MCF 10A (cell line): Measurements from ENCODE around the gene CCR1. TPM values are rescaled to one million over a fixed set of nuclear protein-coding genes. Genes with fewer than 3 reads are reported as not detected.

ENCODE experiments used
- BruUV-seq: library from RNA; stranded (reverse); fragments of 400-500 nt; replicated peaks from 2 replicates; lab custom pipeline; 2021; lab: Mats Ljungman, UMichigan
- CTCF ChIA-PET: fragments of 300-600 bp; sonication (Branson Sonifier 250); formaldehyde crosslinking; extraction: SDS; loops from one replicate; lab custom pipeline; 2021; ENCODE audit warnings: antibody characterized with exemption, inconsistent platforms; lab: Yijun Ruan, JAX
- POLR2A ChIA-PET: fragments of 300-600, 350-650 bp; sonication (Branson Sonifier 250); formaldehyde crosslinking; extraction: SDS; loops from one replicate; lab custom pipeline; 2020; ENCODE audit warnings: antibody characterized with exemption, inconsistent platforms; lab: Yijun Ruan, JAX
- DNase-seq: peaks from one replicate; pipeline ENCODE4 v3.0.0-alpha.2; 2018; ENCODE audit not compliant: unreplicated experiment
- H3K27ac Mint-ChIP-seq: one replicate; pipeline ENCODE4 v1.8.0; 2022; ENCODE audit warnings: mild to moderate bottlenecking, low read depth, mixed read lengths; ENCODE audit not compliant: unreplicated experiment
- H3K27me3 Mint-ChIP-seq: one replicate; pipeline ENCODE4 v1.8.0; 2022; ENCODE audit warnings: mixed read lengths; ENCODE audit not compliant: insufficient read depth, unreplicated experiment
- H3K36me3 Mint-ChIP-seq: one replicate; pipeline ENCODE4 v1.8.0; 2022; ENCODE audit warnings: mild to moderate bottlenecking, moderate library complexity, mixed read lengths; ENCODE audit not compliant: insufficient read depth, unreplicated experiment
- H3K4me1 Mint-ChIP-seq: one replicate; pipeline ENCODE4 v1.8.0; 2022; ENCODE audit warnings: mixed read lengths; ENCODE audit not compliant: insufficient read depth, unreplicated experiment
- H3K4me3 Mint-ChIP-seq: one replicate; pipeline ENCODE4 v1.8.0; 2022; ENCODE audit warnings: mild to moderate bottlenecking, moderate library complexity, mixed read lengths; ENCODE audit not compliant: unreplicated experiment
- H3K9me3 Mint-ChIP-seq: one replicate; pipeline ENCODE4 v1.8.0; 2022; ENCODE audit warnings: mixed read lengths; ENCODE audit not compliant: unreplicated experiment
- CTCF ChIP-seq: fragments of 200-600 bp; IDR thresholded peaks from one replicate; pipeline ENCODE4 v1.8.0; 2022; ENCODE audit warnings: antibody characterized with exemption, mild to moderate bottlenecking; ENCODE audit not compliant: unreplicated experiment
- intact Hi-C: fragments of 100-400 bp; cut with micrococcal nuclease; formaldehyde crosslinking; loops from 2 replicates; pipeline ENCODE4 v1.14.1; 2022
- total RNA-seq: library from RNA; stranded (reverse); gene quantifications from 2 replicates; pipeline ENCODE4 v1.2.3, GENCODE V29; 2022

The CCR1 gene
- total RNA-seq, 1 experiment from 2014 or later, result not detected

- no TSS peak for BruUV-seq
- TF ChIP-seq CTCF, result no peak
- no peak overlapping the region for H3K4me3 Mint-ChIP-seq
- POLR2A ChIA-PET, result interaction anchor here (0.6 to 0.7 kb wide), 2 partner anchors 21 to 166 kb away, joined by 3 read pairs; no protein-coding TSS in a partner anchor
- H3K4me1 Mint-ChIP-seq, result no peaks in the 10 kb centered on the region
- no peaks in the 10 kb centered on the region for H3K27me3 Mint-ChIP-seq
- intact Hi-C loops, result loop anchor here (10.0 kb wide), 1 partner anchor 272 kb away; no protein-coding TSS in a partner anchor
- DNase-seq, result no peak
- H3K27ac Mint-ChIP-seq, result no peak overlapping the region
- H3K9me3 Mint-ChIP-seq, result no peaks in the 10 kb centered on the region
- CTCF ChIA-PET, result interaction anchor here (0.9 to 2.9 kb wide), 2 partner anchors 21 to 165 kb away, joined by 4 to 13 read pairs; no protein-coding TSS in a partner anchor
- H3K36me3 Mint-ChIP-seq, result no peaks in the 10 kb centered on the region
Observed at GRCh38 chr3:46206282-46207015, 1.7 kb downstream of the CCR1 start.

DNA sequence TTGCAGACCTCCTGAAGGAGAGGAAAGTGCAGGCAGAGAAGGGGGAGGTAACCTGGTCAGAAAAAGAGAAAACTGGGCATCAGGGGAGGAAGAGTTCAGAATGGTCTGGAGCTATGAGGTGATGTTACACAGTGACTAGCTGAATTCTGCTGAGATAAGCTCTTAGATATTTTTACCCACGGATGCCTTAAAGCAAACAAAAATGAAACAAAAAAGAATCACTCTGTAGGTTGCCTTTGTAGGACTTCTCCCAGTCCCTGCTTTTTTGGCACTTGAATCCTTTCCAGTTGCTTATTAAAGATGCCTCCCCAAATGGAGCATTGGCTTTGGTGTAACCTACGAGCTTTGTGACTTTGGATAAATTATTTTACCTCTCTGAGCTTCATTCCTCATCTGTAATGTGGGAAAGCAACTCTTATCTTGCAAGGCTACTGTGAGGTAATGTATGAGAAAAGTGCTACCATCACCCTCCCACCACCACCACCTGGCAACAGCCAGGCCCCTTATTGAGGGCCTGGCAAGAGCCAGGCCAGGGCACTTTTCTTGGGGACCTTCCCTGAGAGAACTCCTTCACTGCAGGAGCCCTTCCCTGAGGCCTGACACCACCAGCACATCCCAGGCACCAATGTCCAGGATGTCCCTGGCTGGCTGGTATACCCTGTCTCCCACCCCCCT, 2.7 kb downstream of the CCR1 start:
- ChIA-PET POLR2A (no interaction called here), CTCF (interaction anchor here (0.5 kb wide), 1 partner anchor 444 kb away, joined by 4 read pairs; no protein-coding TSS in a partner anchor)
- TF ChIP-seq CTCF, result no peak
- no peaks in the 10 kb centered on the region for H3K27me3 Mint-ChIP-seq
- H3K9me3 Mint-ChIP-seq, result no peaks in the 10 kb centered on the region
- no peaks in the 10 kb centered on the region for H3K4me1 Mint-ChIP-seq
- H3K27ac Mint-ChIP-seq, result no peak overlapping the region
- H3K4me3 Mint-ChIP-seq, result no peak overlapping the region
- no peak for DNase-seq
- no peaks in the 10 kb centered on the region for H3K36me3 Mint-ChIP-seq
- BruUV-seq, result no TSS peak
- intact Hi-C loops, result loop anchor here (10.0 kb wide), 1 partner anchor 271 kb away; no protein-coding TSS in a partner anchor

DNA sequence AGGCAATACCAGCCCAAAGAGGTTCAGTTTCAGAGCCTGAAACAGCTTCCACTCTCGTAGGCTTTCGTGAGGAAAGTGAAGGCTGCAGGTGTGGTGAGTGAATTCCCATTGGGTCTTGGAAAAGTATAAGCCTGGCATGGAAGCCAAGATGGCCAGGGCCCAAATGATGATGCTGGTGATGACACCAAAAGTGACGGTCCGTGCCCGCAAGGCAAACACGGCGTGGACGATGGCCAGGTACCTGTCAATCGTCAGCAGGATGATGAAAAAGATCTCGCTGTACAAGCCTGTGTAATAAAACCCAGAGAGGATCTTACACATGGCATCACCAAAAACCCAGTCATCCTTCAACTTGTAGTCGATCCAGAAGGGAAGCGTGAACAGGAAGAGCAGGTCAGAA, 4.4 kb downstream of the CCR1 start:
- POLR2A ChIA-PET, result no interaction called here
- Mint-ChIP-seq H3K4me3 (no peak overlapping the region), H3K27ac (no peak overlapping the region), H3K36me3 (no peaks in the 10 kb centered on the region), H3K9me3 (no peaks in the 10 kb centered on the region), H3K4me1 (no peaks in the 10 kb centered on the region), H3K27me3 (no peaks in the 10 kb centered on the region)
- intact Hi-C loops, result loop anchor here (10.0 kb wide), 1 partner anchor 269 kb away; no protein-coding TSS in a partner anchor
- no TSS peak for BruUV-seq
- CTCF ChIA-PET, result no interaction called here
- no peak for TF ChIP-seq CTCF
- DNase-seq, result no peak

DNA sequence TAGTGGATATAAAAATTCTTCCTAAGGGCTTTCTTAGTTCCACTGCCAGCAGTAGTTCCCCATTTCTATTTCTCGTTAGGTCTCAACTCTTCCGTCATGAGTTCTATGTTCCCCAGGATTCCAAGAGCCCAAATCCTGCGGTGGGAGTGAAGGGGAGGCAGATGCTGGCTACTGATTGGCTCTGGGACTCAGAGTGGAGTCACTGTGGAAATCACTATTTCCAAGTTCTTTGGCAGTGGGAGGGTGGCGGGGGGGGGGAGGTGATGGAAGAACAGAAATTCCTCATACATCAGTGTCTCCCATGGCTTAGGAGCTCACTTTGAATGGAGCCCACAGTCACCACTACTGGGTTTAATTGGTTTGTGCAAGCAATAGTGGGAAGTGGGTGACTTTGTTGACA, 5.6 kb downstream of the CCR1 start:
- POLR2A ChIA-PET, result no interaction called here
- TF ChIP-seq CTCF, result no peak
- CTCF ChIA-PET, result no interaction called here
- Mint-ChIP-seq H3K9me3 (no peaks in the 10 kb centered on the region), H3K4me1 (no peaks in the 10 kb centered on the region), H3K27ac (no peak overlapping the region), H3K36me3 (no peaks in the 10 kb centered on the region), H3K27me3 (no peaks in the 10 kb centered on the region), H3K4me3 (no peak overlapping the region)
- intact Hi-C loops, result loop anchor here (10.0 kb wide), 1 partner anchor 268 kb away; no protein-coding TSS in a partner anchor
- BruUV-seq, result no TSS peak
- DNase-seq, result no peak
